Common myeloid progenitor, CD34-positive (primary cell): ENCODE data around the gene GNB2. TPM values are rescaled to one million over a fixed set of nuclear protein-coding genes. Genes with fewer than 3 reads are reported as not detected.
A peak's percentile ranks its signal among the peaks of the same experiment; 100 is the strongest.

Experiments used
- CTCF ChIA-PET: fragments of 350-600 bp; sonication (Branson Sonifier 250); formaldehyde crosslinking; loops from one replicate; lab custom pipeline; 2021; ENCODE audit warnings: antibody characterized with exemption; lab: Charles Lee
- POLR2A ChIA-PET: fragments of 350-600 bp; sonication (Branson Sonifier 250); formaldehyde crosslinking; loops from one replicate; lab custom pipeline; 2021; ENCODE audit warnings: antibody characterized with exemption; lab: Charles Lee
- DNase-seq, 3 donors: peaks; one replicate each; pipeline versions ENCODE4 v3.0.0 to v3.0.0-alpha.2; 2013
- H3K27ac ChIP-seq, 2 experiments: 1 replicate in 1 of 2; 2 replicates in 1 of 2; pipeline ENCODE4 v1.7.0; 2013; ENCODE audit warnings: inconsistent platforms in 2 of 2, low read length in 2 of 2, mild to moderate bottlenecking in 2 of 2, low read depth in 1 of 2, moderate library complexity in 1 of 2; ENCODE audit not compliant: severe bottlenecking in 2 of 2, insufficient read depth in 1 of 2, poor library complexity in 1 of 2
- H3K27me3 ChIP-seq, 5 experiments: replicated peaks in 2 of 5; 1 replicate in 3 of 5; 2 replicates in 2 of 5; pipeline versions ENCODE4 v1.6.1 to v1.7.0; 2013; ENCODE audit warnings: low read length in 4 of 5, mild to moderate bottlenecking in 2 of 5, moderate library complexity in 2 of 5, inconsistent platforms in 1 of 5; ENCODE audit not compliant: insufficient read depth in 5 of 5, control insufficient read depth in 4 of 5
- H3K36me3 ChIP-seq, 4 experiments: 1 replicate in 2 of 4; 2 replicates in 2 of 4; pipeline versions ENCODE4 v1.6.1 to v1.7.0; 2013; ENCODE audit warnings: low read length in 3 of 4, control low read depth in 1 of 4, mild to moderate bottlenecking in 1 of 4; ENCODE audit not compliant: control insufficient read depth in 4 of 4, insufficient read depth in 4 of 4
- H3K4me1 ChIP-seq, 4 experiments: 1 replicate in 3 of 4; 2 replicates in 1 of 4; pipeline versions ENCODE4 v1.6.1 to v1.7.1; 2013; ENCODE audit warnings: low read length in 3 of 4, mild to moderate bottlenecking in 3 of 4, control low read depth in 1 of 4, inconsistent platforms in 1 of 4, moderate library complexity in 1 of 4; ENCODE audit not compliant: control insufficient read depth in 4 of 4, insufficient read depth in 4 of 4; ENCODE audit errors: control extremely low read depth in 1 of 4
- H3K4me3 ChIP-seq, 7 experiments: 1 replicate in 4 of 7; 2 replicates in 3 of 7; pipeline versions ENCODE4 v1.5.1 to v1.7.0; 2013; ENCODE audit warnings: mild to moderate bottlenecking in 7 of 7, low read length in 6 of 7, moderate library complexity in 6 of 7, inconsistent platforms in 2 of 7, low read depth in 2 of 7, control low read depth in 1 of 7; ENCODE audit not compliant: insufficient read depth in 4 of 7, control insufficient read depth in 1 of 7; ENCODE audit errors: extremely low read depth in 1 of 7
- H3K9me3 ChIP-seq, 5 experiments: 1 replicate in 4 of 5; 2 replicates in 1 of 5; pipeline versions ENCODE4 v1.6.1 to v1.7.1; 2013; ENCODE audit warnings: low read length in 4 of 5, mild to moderate bottlenecking in 2 of 5, inconsistent platforms in 1 of 5, low read depth in 1 of 5, moderate library complexity in 1 of 5; ENCODE audit not compliant: control insufficient read depth in 4 of 5, insufficient read depth in 2 of 5; ENCODE audit errors: control extremely low read depth in 1 of 5
- WGBS: methylation state at CpG from one replicate; pipeline ENCODE4 v1.1.5; 2013; ENCODE audit not compliant: insufficient coverage; 5-methylcytosine and 5-hydroxymethylcytosine counted together
- polyA plus RNA-seq: library from polyadenylated mRNA; unstranded; fragments of 120-200 nt; gene quantifications from one replicate; pipeline ENCODE4 v1.2.1, GENCODE V29; 2013

The GNB2 gene
- polyA plus RNA-seq = 101 TPM

- POLR2A ChIA-PET = interaction anchor here (0.6 to 1.0 kb wide), 6 partner anchors 10 to 589 kb away, joined by 3 to 6 read pairs (median 4); partner anchors contain the start of gene GIGYF1
- 0% methylated on average over 21 of the region's 65 CpGs for WGBS
- peaks cover 0 to 21% (median 19%) of the 10 kb centered on the region in 4 experiments for H3K36me3 ChIP-seq
These were observed at the start of gene GNB2 for GRCh38 chr7:100673302-100673941. Gene GNB2 (plus strand): TSS chr7:100673740. CDS start chr7:100676266, 2,526 bp downstream.

GRCh38 chr7:100623951-100624824, 49.4 kb upstream of the GNB2 start:
- WGBS = 100% methylated on average over 7 of the region's 15 CpGs
- CTCF ChIA-PET = interaction anchor here (0.6 to 2.9 kb wide), 5 partner anchors 8 to 66 kb away, joined by 3 to 12 read pairs (median 3); no protein-coding TSS in a partner anchor
- Histone ChIP-seq H3K4me3 (no peak overlapping the region), H3K27ac (no peak overlapping the region), H3K27me3 (no peaks in the 10 kb centered on the region), H3K36me3 (peaks cover 0 to 2% (median 0%) of the 10 kb centered on the region in 4 experiments), H3K9me3 (no peaks in the 10 kb centered on the region), H3K4me1 (peaks cover 0 to 12% (median 10%) of the 10 kb centered on the region in 4 experiments)
- POLR2A ChIA-PET = no interaction called here
- DNase-seq = no peak

More at GRCh38 chr7:100673302-100673941, at the start of gene GNB2:
- peak; percentile 99 to 100 (median 99) for DNase-seq
- Histone ChIP-seq H3K27me3 (no peaks in the 10 kb centered on the region), H3K4me1 (peaks cover 0 to 19% (median 13%) of the 10 kb centered on the region in 4 experiments), H3K4me3 (peak within 1 kb of the TSS; percentile 65 to 96 (median 89)), H3K9me3 (no peaks in the 10 kb centered on the region), H3K27ac (peak within 1 kb of the TSS; percentile 91 to 95)
- CTCF ChIA-PET = interaction anchor here (0.6 to 1.9 kb wide), 5 partner anchors 39 to 519 kb away, joined by 3 to 7 read pairs (median 4); no protein-coding TSS in a partner anchor

GRCh38 chr7:100626055-100626454, 47.5 kb upstream of the GNB2 start:
- Histone ChIP-seq H3K27ac (no peak overlapping the region), H3K9me3 (no peaks in the 10 kb centered on the region), H3K27me3 (no peaks in the 10 kb centered on the region), H3K36me3 (peaks cover 0 to 2% (median 0%) of the 10 kb centered on the region in 4 experiments), H3K4me1 (peaks cover 0 to 12% (median 10%) of the 10 kb centered on the region in 4 experiments), H3K4me3 (peak overlapping the region in 4 of 7 experiments; percentile 19 to 69 (median 35))
- no peak for DNase-seq
- POLR2A ChIA-PET = no interaction called here
- WGBS = 86% methylated on average over 1 of the region's 3 CpGs
- CTCF ChIA-PET = interaction anchor here (1.0 to 2.9 kb wide), 4 partner anchors 12 to 64 kb away, joined by 3 to 14 read pairs (median 8); no protein-coding TSS in a partner anchor

- Histone ChIP-seq H3K9me3 (no peaks in the 10 kb centered on the region), H3K4me3 (peak overlapping the region in 5 of 7 experiments; percentile 19 to 69 (median 38)), H3K4me1 (peaks cover 0 to 13% (median 10%) of the 10 kb centered on the region in 4 experiments), H3K36me3 (peaks cover 0 to 2% (median 0%) of the 10 kb centered on the region in 4 experiments), H3K27me3 (no peaks in the 10 kb centered on the region), H3K27ac (no peak overlapping the region)
- CTCF ChIA-PET = interaction anchor here (1.0 to 4.5 kb wide), 6 partner anchors 13 to 65 kb away, joined by 3 to 36 read pairs (median 9); partner anchors contain the start of gene GIGYF1
- POLR2A ChIA-PET = interaction anchor here (0.5 kb wide), 1 partner anchor 1992 kb away, joined by 6 read pairs; no protein-coding TSS in a partner anchor
- peak; percentile 82 to 88 (median 88) for DNase-seq
- 4% methylated on average over 31 of the region's 37 CpGs for WGBS
These were observed 46.9 kb upstream of the GNB2 start for GRCh38 chr7:100626530-100627237.

GRCh38 chr7:100627238-100627549, 46.3 kb upstream of the GNB2 start:
- ChIA-PET POLR2A (interaction anchor here (0.5 kb wide), 1 partner anchor 1992 kb away, joined by 6 read pairs; no protein-coding TSS in a partner anchor), CTCF (interaction anchor here (1.1 to 4.5 kb wide), 4 partner anchors 14 to 64 kb away, joined by 3 to 36 read pairs (median 10); partner anchors contain the start of gene GIGYF1)
- Histone ChIP-seq H3K27me3 (no peaks in the 10 kb centered on the region), H3K4me3 (peak overlapping the region in 3 of 7 experiments; percentile 38 to 61 (median 43)), H3K9me3 (no peaks in the 10 kb centered on the region), H3K36me3 (peaks cover 0 to 2% (median 0%) of the 10 kb centered on the region in 4 experiments), H3K4me1 (peaks cover 0 to 14% (median 10%) of the 10 kb centered on the region in 4 experiments), H3K27ac (no peak overlapping the region)
- DNase-seq = no peak
- WGBS = 96% methylated on average over 15 of the region's 21 CpGs

GRCh38 chr7:100629117-100629716, 44.3 kb upstream of the GNB2 start:
- Histone ChIP-seq H3K4me3 (no peak overlapping the region), H3K27ac (no peak overlapping the region), H3K4me1 (peaks cover 0 to 26% (median 21%) of the 10 kb centered on the region in 4 experiments), H3K27me3 (no peaks in the 10 kb centered on the region), H3K36me3 (peaks cover 0 to 2% (median 0%) of the 10 kb centered on the region in 4 experiments), H3K9me3 (no peaks in the 10 kb centered on the region)
- 88% methylated on average over 3 of the region's 11 CpGs for WGBS
- peak in 2 of 3 donors; percentile 30 to 39 for DNase-seq
- POLR2A ChIA-PET = interaction anchor here (0.5 to 1.4 kb wide), 3 partner anchors 17 to 182 kb away, joined by 3 read pairs; partner anchors contain the start of genes GNB2 and MOSPD3
- CTCF ChIA-PET = interaction anchor here (0.6 to 4.5 kb wide), 15 partner anchors 8 to 225 kb away, joined by 3 to 36 read pairs (median 5); partner anchors contain the start of genes GIGYF1, MOSPD3 and SLC12A9
